Liver (tissue), 9 donors: Measurements from ENCODE around the gene CLEC4G. TPM values are rescaled to one million over a fixed set of nuclear protein-coding genes. Genes with fewer than 3 reads are reported as not detected.

ENCODE experiments used
- DNase-seq: peaks from one replicate; pipeline ENCODE4 v3.0.0-alpha.2; 2017; ENCODE audit warnings: low spot score
- H3K27ac ChIP-seq, 2 donors: one replicate each; pipeline ENCODE4 v1.7.0; 2013; ENCODE audit warnings: inconsistent platforms in 2 of 2, low read length in 2 of 2, control low read depth in 1 of 2, low read depth in 1 of 2, mild to moderate bottlenecking in 1 of 2
- H3K27me3 ChIP-seq, 4 donors: one replicate each; pipeline versions ENCODE4 v1.6.1 to v1.7.0; 2013; ENCODE audit warnings: low read length in 3 of 4, inconsistent platforms in 1 of 4, mild to moderate bottlenecking in 1 of 4, moderate library complexity in 1 of 4; ENCODE audit not compliant: control insufficient read depth in 4 of 4, insufficient read depth in 4 of 4
- H3K36me3 ChIP-seq, 4 donors: one replicate each; pipeline versions ENCODE4 v1.6.1 to v1.7.0; 2013; ENCODE audit warnings: low read length in 3 of 4, mild to moderate bottlenecking in 3 of 4, low read depth in 1 of 4, moderate library complexity in 1 of 4; ENCODE audit not compliant: control insufficient read depth in 4 of 4, insufficient read depth in 3 of 4
- H3K4me1 ChIP-seq, 4 donors: one replicate each; pipeline versions ENCODE4 v1.6.1 to v1.7.0; 2013; ENCODE audit warnings: low read length in 3 of 4, mild to moderate bottlenecking in 3 of 4, moderate library complexity in 1 of 4; ENCODE audit not compliant: control insufficient read depth in 4 of 4, insufficient read depth in 4 of 4
- H3K4me3 ChIP-seq, 3 donors: one replicate each; pipeline versions ENCODE4 v1.6.1 to v1.7.0; 2013; ENCODE audit warnings: low read length in 3 of 3, control low read depth in 1 of 3, low read depth in 1 of 3, mild to moderate bottlenecking in 1 of 3
- H3K9ac ChIP-seq, 2 donors: one replicate each; pipeline ENCODE4 v1.7.0; 2013; ENCODE audit warnings: low read length in 2 of 2, mild to moderate bottlenecking in 2 of 2, moderate library complexity in 2 of 2, control low read depth in 1 of 2, low read depth in 1 of 2
- H3K9me3 ChIP-seq, 4 donors: one replicate each; pipeline versions ENCODE4 v1.6.1 to v1.7.0; 2013; ENCODE audit warnings: low read length in 3 of 4; ENCODE audit not compliant: control insufficient read depth in 4 of 4
- EGR1 ChIP-seq, 2 donors: IDR thresholded peaks; 2 replicates each; pipeline ENCODE4 v1.6.1; 2016 to 2018; ENCODE audit warnings: antibody characterized with exemption in 2 of 2, low read depth in 2 of 2
- GABPA ChIP-seq, 2 donors: IDR thresholded peaks in 1 of 2; conservative IDR thresholded peaks in 1 of 2; 2 replicates each; pipeline ENCODE4 v1.6.1; 2016; ENCODE audit warnings: antibody characterized with exemption in 2 of 2, mild to moderate bottlenecking in 1 of 2, moderate library complexity in 1 of 2
- JUND ChIP-seq, 2 donors: IDR thresholded peaks; 2 replicates each; pipeline ENCODE4 v1.6.1; 2016; ENCODE audit warnings: antibody characterized with exemption in 2 of 2
- MAX ChIP-seq: IDR thresholded peaks from 2 replicates; pipeline ENCODE4 v1.6.1; 2016; ENCODE audit warnings: antibody characterized with exemption
- NR2F2 ChIP-seq: IDR thresholded peaks from 2 replicates; pipeline ENCODE4 v1.6.1; 2016; ENCODE audit warnings: antibody characterized with exemption
- RAD21 ChIP-seq, 2 donors: IDR thresholded peaks; 2 replicates each; pipeline ENCODE4 v1.6.1; 2016; ENCODE audit warnings: antibody characterized with exemption in 2 of 2, mild to moderate bottlenecking in 2 of 2
- REST ChIP-seq: IDR thresholded peaks from 2 replicates; pipeline ENCODE4 v1.6.1; 2016; ENCODE audit warnings: antibody characterized with exemption, mild to moderate bottlenecking
- RXRA ChIP-seq, 2 donors: IDR thresholded peaks; 2 replicates each; pipeline ENCODE4 v1.6.1; 2017 to 2018; ENCODE audit warnings: antibody characterized with exemption in 2 of 2, mild to moderate bottlenecking in 1 of 2
- TAF1 ChIP-seq: conservative IDR thresholded peaks from 2 replicates; pipeline ENCODE4 v1.6.1; 2016; ENCODE audit warnings: antibody characterized with exemption, mild to moderate bottlenecking
- WGBS: extraction: QIAGEN DNeasy Blood & Tissue Kit; methylation state at CpG from one replicate; pipeline ENCODE4 v1.1.7; 2013; 5-methylcytosine and 5-hydroxymethylcytosine counted together
- polyA plus RNA-seq, 2 donors: library from polyadenylated mRNA; stranded (reverse) in 1 of 2; unstranded in 1 of 2; fragments of 200-250 nt in 1 of 2; fragments of >200 nt in 1 of 2; fragmentation: Nextera tagmentation in 1 of 2; extraction: Ambion mirVana in 1 of 2; gene quantifications; one replicate each; pipeline versions ENCODE4 v1.2.1 to v1.2.3, GENCODE V29; 2013 to 2015
- total RNA-seq, 2 donors: library from RNA; depleted of rRNA; stranded (reverse); fragments of >200 nt; gene quantifications; one replicate each; pipeline ENCODE4 v1.2.3, GENCODE V29; 2014
- TF ChIP-seq, protein P1 (sequence below): fragments of 150-350 bp; IDR thresholded peaks from 2 replicates; pipeline ENCODE4 v1.5.1; 2017; ENCODE audit warnings: improper control_type of control experiment, low read depth, low read length; ENCODE audit not compliant: missing input control
- TF ChIP-seq, protein P2 (sequence below): IDR thresholded peaks from 2 replicates; pipeline ENCODE4 v1.6.1; 2016; ENCODE audit warnings: antibody characterized with exemption
- donor health status: healthy.
- donor health status: healthy.
- donor health status: healthy.
- donor health status: healthy.
- donor health status: healthy.

CLEC4G gene
- total and polyA plus RNA-seq, 4 donors, result 7.7 to 69.0 (median 45.6) TPM

DNA sequence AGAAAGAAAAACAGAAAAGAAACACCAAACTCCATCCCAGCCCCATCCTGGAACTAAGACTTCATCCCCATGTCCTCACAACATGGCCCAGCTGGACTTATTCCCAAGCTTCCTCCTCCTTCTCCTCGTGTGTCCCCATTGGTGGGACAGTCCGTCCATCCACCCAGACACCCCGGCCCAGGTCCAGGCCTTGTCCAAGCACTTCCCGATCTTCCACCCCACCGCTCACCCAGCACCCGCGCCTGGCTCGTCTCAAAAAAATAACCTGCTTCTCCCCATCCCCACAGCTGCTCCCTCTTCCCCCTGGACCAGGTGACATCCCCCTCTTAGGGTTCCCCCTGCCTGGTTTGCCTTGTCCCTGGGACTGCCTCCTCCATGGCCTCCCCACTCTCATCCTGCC, 28.6 kb downstream of the CLEC4G start:
- no peaks in the 10 kb centered on the region for H3K27me3 ChIP-seq
- H3K36me3 ChIP-seq, result no peaks in the 10 kb centered on the region
- no peak overlapping the region for H3K4me3 ChIP-seq
- H3K9me3 ChIP-seq, result no peaks in the 10 kb centered on the region
- 71% methylated on average over 8 of the region's 8 CpGs for WGBS
- no peak overlapping the region for H3K27ac ChIP-seq
- no peak for DNase-seq
- no peak overlapping the region for H3K9ac ChIP-seq
- H3K4me1 ChIP-seq, result no peaks in the 10 kb centered on the region
- no peak for TF ChIP-seq JUND (IDR thresholded peaks at IDR 0.05)
- TF ChIP-seq, protein P1, sequence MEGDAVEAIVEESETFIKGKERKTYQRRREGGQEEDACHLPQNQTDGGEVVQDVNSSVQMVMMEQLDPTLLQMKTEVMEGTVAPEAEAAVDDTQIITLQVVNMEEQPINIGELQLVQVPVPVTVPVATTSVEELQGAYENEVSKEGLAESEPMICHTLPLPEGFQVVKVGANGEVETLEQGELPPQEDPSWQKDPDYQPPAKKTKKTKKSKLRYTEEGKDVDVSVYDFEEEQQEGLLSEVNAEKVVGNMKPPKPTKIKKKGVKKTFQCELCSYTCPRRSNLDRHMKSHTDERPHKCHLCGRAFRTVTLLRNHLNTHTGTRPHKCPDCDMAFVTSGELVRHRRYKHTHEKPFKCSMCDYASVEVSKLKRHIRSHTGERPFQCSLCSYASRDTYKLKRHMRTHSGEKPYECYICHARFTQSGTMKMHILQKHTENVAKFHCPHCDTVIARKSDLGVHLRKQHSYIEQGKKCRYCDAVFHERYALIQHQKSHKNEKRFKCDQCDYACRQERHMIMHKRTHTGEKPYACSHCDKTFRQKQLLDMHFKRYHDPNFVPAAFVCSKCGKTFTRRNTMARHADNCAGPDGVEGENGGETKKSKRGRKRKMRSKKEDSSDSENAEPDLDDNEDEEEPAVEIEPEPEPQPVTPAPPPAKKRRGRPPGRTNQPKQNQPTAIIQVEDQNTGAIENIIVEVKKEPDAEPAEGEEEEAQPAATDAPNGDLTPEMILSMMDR, result no peak
- TF ChIP-seq, protein P2, sequence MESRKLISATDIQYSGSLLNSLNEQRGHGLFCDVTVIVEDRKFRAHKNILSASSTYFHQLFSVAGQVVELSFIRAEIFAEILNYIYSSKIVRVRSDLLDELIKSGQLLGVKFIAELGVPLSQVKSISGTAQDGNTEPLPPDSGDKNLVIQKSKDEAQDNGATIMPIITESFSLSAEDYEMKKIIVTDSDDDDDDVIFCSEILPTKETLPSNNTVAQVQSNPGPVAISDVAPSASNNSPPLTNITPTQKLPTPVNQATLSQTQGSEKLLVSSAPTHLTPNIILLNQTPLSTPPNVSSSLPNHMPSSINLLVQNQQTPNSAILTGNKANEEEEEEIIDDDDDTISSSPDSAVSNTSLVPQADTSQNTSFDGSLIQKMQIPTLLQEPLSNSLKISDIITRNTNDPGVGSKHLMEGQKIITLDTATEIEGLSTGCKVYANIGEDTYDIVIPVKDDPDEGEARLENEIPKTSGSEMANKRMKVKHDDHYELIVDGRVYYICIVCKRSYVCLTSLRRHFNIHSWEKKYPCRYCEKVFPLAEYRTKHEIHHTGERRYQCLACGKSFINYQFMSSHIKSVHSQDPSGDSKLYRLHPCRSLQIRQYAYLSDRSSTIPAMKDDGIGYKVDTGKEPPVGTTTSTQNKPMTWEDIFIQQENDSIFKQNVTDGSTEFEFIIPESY, result no peak
- no peak for TF ChIP-seq GABPA (IDR thresholded peaks at IDR 0.05 in 1 of 2, conservative IDR thresholded peaks at IDR 0.05 in 1 of 2)
- TF ChIP-seq NR2F2, result no peak
- no peak for TF ChIP-seq MAX
- no peak for TF ChIP-seq EGR1 (IDR thresholded peaks at IDR 0.05; ENCODE audit: low read depth in 2 of 2)
- no peak for TF ChIP-seq REST

DNA sequence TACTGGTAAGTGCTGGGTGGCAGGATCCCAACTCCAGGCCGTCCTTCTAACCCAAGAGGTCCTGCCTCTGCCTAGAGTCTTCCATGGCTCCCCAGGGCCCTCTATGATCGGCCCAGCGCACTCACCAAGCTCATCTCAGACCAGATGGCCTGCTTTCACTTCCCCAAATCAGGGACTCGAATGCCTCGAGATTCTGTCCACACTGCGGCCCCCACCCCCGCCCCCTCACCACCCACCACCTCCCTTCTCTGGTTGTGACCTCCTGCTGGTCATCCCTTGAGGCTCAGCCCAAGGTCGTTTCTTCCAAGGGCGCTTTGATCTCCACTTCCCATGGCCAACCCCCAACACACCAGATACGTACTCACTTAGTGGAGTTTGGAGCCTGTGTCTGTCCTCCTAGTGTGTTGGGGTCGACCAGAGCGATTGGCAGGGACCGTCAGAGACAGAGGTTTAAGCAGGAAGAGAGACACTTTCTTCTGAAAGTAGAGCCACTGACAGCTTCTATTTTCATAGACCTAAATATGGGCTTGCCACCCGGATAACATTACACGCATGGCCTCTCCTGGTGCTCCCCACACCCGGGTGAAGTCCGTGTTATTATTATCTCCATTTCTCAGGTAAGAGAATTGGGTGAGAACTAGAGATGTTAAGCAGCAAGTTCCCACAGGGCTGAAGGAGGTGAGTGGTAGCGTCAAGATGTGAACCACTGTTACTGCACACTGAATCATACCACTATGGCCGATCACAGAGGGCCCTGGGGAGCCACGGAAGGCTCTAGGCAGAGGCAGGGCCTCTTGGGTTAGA, 30.1 kb downstream of the CLEC4G start, which contains the start of gene FCER2:
Gene FCER2 (minus strand): TSS at position 478 of the 804 bp plus-strand sequence. CDS start 2,371 bp downstream, outside the sequence.
- TF ChIP-seq RXRA (IDR thresholded peaks at IDR 0.05) (no peak), TAF1 (no peak), RAD21 (IDR thresholded peaks at IDR 0.05) (no peak), EGR1 (IDR thresholded peaks at IDR 0.05; ENCODE audit: low read depth in 2 of 2) (no peak)
- 58% methylated on average over 20 of the region's 20 CpGs for WGBS
- Histone ChIP-seq H3K4me3 (no peak within 1 kb of the TSS), H3K27ac (no peak within 1 kb of the TSS), H3K9ac (no peak within 1 kb of the TSS), H3K9me3 (no peaks in the 10 kb centered on the region), H3K4me1 (no peaks in the 10 kb centered on the region), H3K36me3 (no peaks in the 10 kb centered on the region), H3K27me3 (peaks cover 0 to 4% (median 0%) of the 10 kb centered on the region in 4 donors)
- DNase-seq, result no peak
